ENCODE results near the gene PGAM2. TPM values are rescaled to one million over a fixed set of nuclear protein-coding genes. Genes with fewer than 3 reads are reported as not detected.

The PGAM2 gene
- total RNA-seq, 4 donors from 2014 or later: not detected

DNA sequence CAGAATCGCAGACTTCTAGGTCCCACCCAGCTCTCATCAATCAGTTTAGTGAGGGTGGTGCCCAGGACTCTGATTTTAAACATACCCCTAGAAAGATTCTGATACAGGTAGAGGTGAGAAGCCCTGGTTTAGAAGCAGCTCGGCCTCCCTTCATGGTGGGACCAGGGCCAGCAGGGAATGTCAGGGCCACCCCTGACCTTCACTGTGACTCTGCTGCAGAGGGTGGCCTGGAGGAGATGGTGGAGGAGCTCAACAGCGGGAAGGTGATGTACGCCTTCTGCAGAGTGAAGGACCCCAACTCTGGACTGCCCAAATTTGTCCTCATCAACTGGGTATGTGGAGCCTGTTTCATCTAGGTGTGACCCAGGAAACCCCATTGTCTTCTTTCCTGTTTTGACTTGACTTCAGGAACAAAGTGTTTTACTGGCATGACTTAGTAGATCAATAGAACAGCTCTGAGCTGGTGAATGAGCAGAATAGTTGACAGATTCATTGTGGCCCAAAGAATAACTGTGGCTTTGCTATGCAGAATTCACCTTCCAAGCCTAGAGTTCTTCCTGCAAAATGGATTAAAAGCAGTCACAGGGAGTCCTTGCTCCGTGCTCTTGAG is 13.7 kb downstream of the PGAM2 start:
- TF ChIP-seq CTCF (IDR thresholded peaks at IDR 0.05): no peak
- DNase-seq (ENCODE audit: low spot score) (no peak), ATAC-seq (ENCODE audit: low FRiP score) (no peak)

DNA sequence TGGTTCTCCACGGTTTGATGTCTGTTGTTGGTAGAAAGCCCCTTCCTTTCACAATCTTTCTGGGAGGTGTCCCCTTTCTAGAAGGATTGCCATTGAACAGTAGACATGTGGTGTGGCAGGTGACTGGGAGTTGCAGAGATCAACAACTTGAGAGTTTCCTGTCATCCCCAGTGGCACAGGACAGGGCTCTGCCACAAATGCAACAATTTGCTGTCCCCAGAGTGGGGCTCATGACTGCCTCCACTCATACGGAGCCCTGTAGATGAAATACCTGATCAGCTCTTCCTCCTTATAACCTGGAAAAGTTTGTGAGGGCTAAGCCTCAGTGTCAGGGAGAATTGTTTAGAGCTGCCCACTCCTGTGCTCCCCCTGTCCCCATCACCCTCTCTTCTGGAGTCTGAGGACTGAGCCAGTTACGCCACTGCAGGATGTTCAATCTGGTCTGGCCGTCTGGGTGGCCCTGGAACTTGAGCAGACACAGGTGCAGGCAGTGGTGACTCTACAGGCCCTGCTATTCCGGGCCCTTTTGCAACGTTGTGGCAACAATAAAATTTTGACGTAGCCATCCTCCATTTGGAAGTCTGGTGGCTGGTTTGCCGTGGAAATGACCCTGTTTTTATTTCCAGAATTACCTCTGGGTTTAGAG is 14.3 kb downstream of the PGAM2 start:
- ATAC-seq (ENCODE audit: low FRiP score) (no peak), DNase-seq (ENCODE audit: low spot score) (no peak)
- TF ChIP-seq CTCF (IDR thresholded peaks at IDR 0.05): no peak

- no peak for ATAC-seq (ENCODE audit: low FRiP score)
- no peak for DNase-seq (ENCODE audit: low spot score)
- no peak for TF ChIP-seq CTCF (IDR thresholded peaks at IDR 0.05)
Observed at GRCh38 chr7:44050121-44050914, 15.0 kb downstream of the PGAM2 start.

DNA sequence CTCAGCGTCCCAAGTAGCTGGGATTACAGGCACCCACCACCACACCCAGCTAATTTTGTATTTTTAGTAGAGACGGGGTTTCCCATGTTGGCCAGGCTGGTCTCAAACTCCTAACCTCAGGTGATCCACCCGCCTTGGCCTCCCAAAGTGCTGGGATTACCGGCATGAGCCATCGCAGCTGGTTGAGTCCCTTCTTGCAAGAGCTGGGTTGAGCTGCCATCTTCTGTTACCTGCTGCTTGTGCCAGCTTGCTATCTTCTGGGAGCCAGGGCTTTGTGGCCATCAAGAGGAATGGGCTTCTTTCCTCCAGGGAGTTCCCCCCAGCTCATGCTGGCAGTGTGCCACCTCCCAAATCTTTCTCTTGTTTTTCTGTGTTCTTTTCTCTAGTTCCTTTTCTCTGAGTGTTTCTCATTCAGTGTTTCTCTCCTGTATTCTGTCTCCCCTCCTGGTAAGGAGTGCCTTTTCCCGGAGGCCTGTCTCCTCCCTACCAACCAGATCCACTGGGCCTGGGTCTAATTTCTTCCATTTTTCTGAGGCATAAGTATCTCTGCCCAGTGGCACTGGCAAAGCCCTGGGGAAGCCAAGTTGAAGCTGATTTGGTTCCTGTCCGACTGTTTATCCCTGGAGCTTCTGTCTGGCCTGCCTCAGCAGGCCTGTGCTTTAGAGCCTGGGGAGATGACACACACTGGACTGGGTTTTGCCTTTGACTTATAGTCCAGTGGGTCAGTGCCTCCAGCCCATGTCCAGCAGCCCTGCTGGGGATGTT is 17.2 kb downstream of the PGAM2 start:
- ATAC-seq (ENCODE audit: low FRiP score) (no peak), DNase-seq (ENCODE audit: low spot score) (no peak)
- no peak for TF ChIP-seq CTCF (IDR thresholded peaks at IDR 0.05)

DNA sequence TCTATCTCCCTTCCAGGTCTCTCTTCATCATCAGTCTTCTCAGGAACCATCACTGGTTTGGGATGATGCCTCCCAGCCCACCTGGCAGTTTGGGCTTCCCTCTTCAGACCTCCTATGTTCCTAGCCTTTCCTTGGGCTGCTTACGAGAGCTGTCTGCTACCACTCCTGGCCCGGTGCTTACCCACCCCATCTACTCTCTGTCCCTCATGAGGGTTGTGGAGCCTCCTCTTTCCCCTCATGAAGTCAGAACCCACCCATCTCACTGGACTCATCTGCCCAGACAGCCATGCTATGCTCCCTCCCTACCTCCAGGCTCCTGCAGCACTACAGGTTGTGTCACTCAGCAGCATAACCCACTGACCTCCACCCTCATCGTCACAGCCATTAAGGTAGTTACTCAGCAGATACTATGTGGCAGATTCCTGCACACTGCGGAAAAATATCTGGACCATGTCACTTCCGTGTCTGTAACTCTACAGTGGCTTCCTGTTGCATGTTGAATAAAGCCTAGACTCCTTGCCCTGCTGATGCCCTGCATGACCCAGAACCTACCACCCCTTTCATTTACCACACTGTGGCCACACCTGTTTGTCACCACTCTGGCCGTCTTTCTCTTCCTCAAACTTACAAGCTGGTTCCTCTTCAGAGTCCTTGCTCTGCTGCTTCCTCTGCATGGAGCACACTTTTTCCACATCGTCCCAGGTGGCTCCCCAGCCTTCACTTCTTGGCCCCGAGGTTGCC is 18.9 kb downstream of the PGAM2 start:
- ATAC-seq (ENCODE audit: low FRiP score): no peak
- no peak for TF ChIP-seq CTCF (IDR thresholded peaks at IDR 0.05)
- no peak for DNase-seq (ENCODE audit: low spot score)

DNA sequence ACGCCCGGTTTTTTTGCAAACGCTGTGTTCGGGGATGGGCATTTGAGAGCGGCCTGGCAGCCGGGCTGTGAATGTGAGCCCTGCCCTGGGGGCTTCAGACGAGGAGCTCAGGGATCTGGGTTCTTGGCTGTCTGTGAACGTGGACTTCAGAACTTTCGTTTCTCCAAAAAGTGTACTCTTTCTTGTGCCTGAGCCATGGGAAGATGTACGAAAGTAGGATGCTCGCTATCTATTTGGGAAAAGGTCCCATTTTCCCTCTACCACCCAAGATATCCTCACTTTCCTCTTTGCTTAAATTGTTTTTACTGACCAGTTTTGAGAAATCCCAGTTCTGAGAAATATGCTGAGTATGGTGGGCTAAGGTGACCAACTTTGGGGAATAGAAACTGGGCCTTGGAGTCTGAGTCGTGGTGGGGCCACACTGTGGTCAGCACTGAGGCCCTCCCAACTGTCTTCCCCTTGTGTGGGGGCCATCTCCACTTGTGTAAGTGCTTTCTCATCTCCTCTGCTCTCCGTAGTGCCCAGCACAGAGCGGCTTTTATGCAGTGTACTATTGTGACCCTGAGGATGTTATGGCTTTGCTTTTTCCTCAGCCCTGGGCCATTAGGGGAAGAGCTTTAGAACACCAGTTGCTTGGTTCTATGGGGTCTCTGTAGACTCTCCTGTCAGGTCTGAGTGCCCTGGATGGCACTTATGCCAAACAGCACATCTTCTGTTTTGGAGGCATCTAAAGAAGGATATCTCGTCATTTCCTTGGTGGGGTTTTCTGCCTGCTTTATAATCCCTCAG is 19.9 kb downstream of the PGAM2 start:
- ATAC-seq (ENCODE audit: low FRiP score): no peak
- DNase-seq (ENCODE audit: low spot score): no peak
- TF ChIP-seq CTCF (IDR thresholded peaks at IDR 0.05): no peak

All from omental fat pad (tissue), 4 donors.